Glomerular visceral epithelial cell (primary cell): ENCODE results near the gene ZNF76.
A peak's percentile ranks its signal among the peaks of the same experiment; 100 is the strongest.
"Not testable (repeated sequence)": the region's sequence is repeated elsewhere in the genome, so short reads cannot be mapped to it uniquely, and the experiment has no call there.

Experiments
- DNase-seq: peaks from one replicate; pipeline ENCODE4 v3.0.0-alpha.2; 2016; ENCODE audit errors: extremely low spot score

Gene ZNF76

GRCh38 chr6:35300848-35301247, 41.3 kb downstream of the ZNF76 start:
- DNase-seq, result no peak

- peak; percentile 30 for DNase-seq
Observed at GRCh38 chr6:35302604-35303241, 43.2 kb downstream of the ZNF76 start.

GRCh38 chr6:35304299-35304698, 44.8 kb downstream of the ZNF76 start:
- no peak for DNase-seq

- DNase-seq, result no peak
Observed at GRCh38 chr6:35305117-35305516, 45.6 kb downstream of the ZNF76 start.

GRCh38 chr6:35307138-35307537, 47.6 kb downstream of the ZNF76 start:
- DNase-seq, result not testable (repeated sequence)

GRCh38 chr6:35308543-35308942, 49.0 kb downstream of the ZNF76 start:
- DNase-seq, result not testable (repeated sequence)

GRCh38 chr6:35309611-35310264, 50.2 kb downstream of the ZNF76 start:
- DNase-seq, result no peak

- no peak for DNase-seq
Observed at GRCh38 chr6:35310265-35310831, 50.8 kb downstream of the ZNF76 start.

- no peak for DNase-seq
Observed at GRCh38 chr6:35311390-35312075, 52.0 kb downstream of the ZNF76 start.

- no peak for DNase-seq
Observed at GRCh38 chr6:35312076-35312800, 52.7 kb downstream of the ZNF76 start.

- no peak for DNase-seq
Observed at GRCh38 chr6:35312807-35313206, 53.3 kb downstream of the ZNF76 start.

- no peak for DNase-seq
Observed at GRCh38 chr6:35317483-35318195, 58.1 kb downstream of the ZNF76 start.

GRCh38 chr6:35318196-35319171, 58.9 kb downstream of the ZNF76 start:
- DNase-seq, result peak; percentile 83

GRCh38 chr6:35319346-35320030, 60.0 kb downstream of the ZNF76 start:
- DNase-seq, result no peak

- no peak for DNase-seq
Observed at GRCh38 chr6:35320031-35320410, 60.5 kb downstream of the ZNF76 start.

GRCh38 chr6:35321091-35321490, 61.6 kb downstream of the ZNF76 start:
- no peak for DNase-seq

GRCh38 chr6:35327349-35328027, 68.0 kb downstream of the ZNF76 start:
- DNase-seq, result peak; percentile 50

GRCh38 chr6:35328108-35328723, 68.7 kb downstream of the ZNF76 start:
- no peak for DNase-seq

GRCh38 chr6:35328965-35329364, 69.4 kb downstream of the ZNF76 start:
- DNase-seq, result not testable (repeated sequence)
